ENCODE results near the gene STRC. TPM values are rescaled to one million over a fixed set of nuclear protein-coding genes. Genes with fewer than 3 reads are reported as not detected.
"Not testable (repeated sequence)": the region's sequence is repeated elsewhere in the genome, so short reads cannot be mapped to it uniquely, and the experiment has no call there.

STRC gene
- 1 to 10 TPM in 1 of 4 donors, under 1 TPM in 2, not detected in 1; under 0.01 to 2.3 (median 0.88) TPM for total RNA-seq

DNA sequence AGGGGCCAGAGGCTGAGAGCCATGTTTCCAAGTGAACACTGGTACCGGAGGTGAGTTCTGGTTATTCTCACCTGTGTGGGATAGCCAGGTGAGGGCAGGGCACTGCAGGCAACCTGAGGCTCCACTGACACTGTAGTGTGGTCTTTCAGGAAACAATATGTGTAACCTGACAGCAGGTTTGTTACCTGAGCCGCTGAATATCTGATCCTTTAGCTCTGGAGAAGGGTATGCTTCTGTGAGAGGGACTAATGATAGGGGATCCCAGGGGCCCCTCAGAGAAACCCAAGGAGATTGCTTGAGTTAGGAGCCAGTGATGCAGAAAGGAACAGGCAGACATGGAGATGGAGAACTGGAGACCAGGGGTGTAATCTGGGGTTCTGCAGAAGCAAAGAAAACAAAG, at the start of gene STRC:
Gene STRC (minus strand): TSS at position 101 of the 400 bp plus-strand sequence. CDS start 78 bp downstream, at position 23.
- intact Hi-C loops (cut with DNase I; ENCODE audit: low total_unique reads); H3K4me3 ChIP-seq; DNase-seq; H3K9me3 ChIP-seq; H3K27me3 ChIP-seq; H3K27ac ChIP-seq; H3K4me1 ChIP-seq; H3K36me3 ChIP-seq: not testable (repeated sequence)

DNA sequence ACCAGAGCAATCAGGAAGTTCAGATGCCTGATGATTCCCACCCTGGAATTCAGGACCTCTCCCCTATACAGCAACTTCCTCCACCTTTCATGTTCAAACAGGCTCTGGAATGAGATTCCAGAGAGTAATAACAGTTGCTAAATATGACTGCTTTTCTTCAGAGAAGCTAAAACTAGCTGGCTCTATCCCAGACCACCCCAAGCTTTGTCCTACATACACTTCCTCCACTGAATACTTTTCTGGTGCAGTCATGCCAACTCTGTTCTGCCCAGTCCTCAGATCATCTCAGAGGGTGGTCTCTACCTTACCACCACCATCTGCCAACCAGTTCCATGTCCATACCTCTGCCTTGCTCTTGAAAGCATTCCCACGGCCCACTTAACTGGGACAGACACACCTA, 47.6 kb upstream of the STRC start:
- DNase-seq; H3K36me3 ChIP-seq; H3K9me3 ChIP-seq; H3K27me3 ChIP-seq; H3K4me3 ChIP-seq; H3K27ac ChIP-seq; H3K4me1 ChIP-seq; intact Hi-C loops (cut with DNase I; ENCODE audit: low total_unique reads): not testable (repeated sequence)

GRCh38 chr15:43663333-43663732, 44.7 kb upstream of the STRC start:
- H3K9me3 ChIP-seq; H3K27ac ChIP-seq; DNase-seq; H3K27me3 ChIP-seq; H3K4me3 ChIP-seq; intact Hi-C loops (cut with DNase I; ENCODE audit: low total_unique reads); H3K4me1 ChIP-seq; H3K36me3 ChIP-seq: not testable (repeated sequence)

- H3K4me3 ChIP-seq; H3K4me1 ChIP-seq; H3K36me3 ChIP-seq; H3K27ac ChIP-seq; DNase-seq; intact Hi-C loops (cut with DNase I; ENCODE audit: low total_unique reads); H3K27me3 ChIP-seq; H3K9me3 ChIP-seq: not testable (repeated sequence)
These were observed 43.7 kb upstream of the STRC start for GRCh38 chr15:43662293-43662692.

- H3K4me3 ChIP-seq; H3K4me1 ChIP-seq; H3K36me3 ChIP-seq; H3K27ac ChIP-seq; DNase-seq; intact Hi-C loops (cut with DNase I; ENCODE audit: low total_unique reads); H3K27me3 ChIP-seq; H3K9me3 ChIP-seq: not testable (repeated sequence)
These were observed 41.1 kb upstream of the STRC start for GRCh38 chr15:43659727-43660126.

- H3K4me1 ChIP-seq; DNase-seq; intact Hi-C loops (cut with DNase I; ENCODE audit: low total_unique reads): not testable (repeated sequence)
These were observed 30.9 kb upstream of the STRC start for GRCh38 chr15:43649430-43649926.

GRCh38 chr15:43648649-43649429, 30.2 kb upstream of the STRC start, which contains the start of gene CATSPER2:
Gene CATSPER2, minus strand, starts transcription at chr15:43648844. Its CDS starts 783 bp downstream, at chr15:43648061.
- no peak for DNase-seq
- TF ChIP-seq POLR2A (IDR thresholded peaks at IDR 0.05): no peak
- TF ChIP-seq, protein P1, sequence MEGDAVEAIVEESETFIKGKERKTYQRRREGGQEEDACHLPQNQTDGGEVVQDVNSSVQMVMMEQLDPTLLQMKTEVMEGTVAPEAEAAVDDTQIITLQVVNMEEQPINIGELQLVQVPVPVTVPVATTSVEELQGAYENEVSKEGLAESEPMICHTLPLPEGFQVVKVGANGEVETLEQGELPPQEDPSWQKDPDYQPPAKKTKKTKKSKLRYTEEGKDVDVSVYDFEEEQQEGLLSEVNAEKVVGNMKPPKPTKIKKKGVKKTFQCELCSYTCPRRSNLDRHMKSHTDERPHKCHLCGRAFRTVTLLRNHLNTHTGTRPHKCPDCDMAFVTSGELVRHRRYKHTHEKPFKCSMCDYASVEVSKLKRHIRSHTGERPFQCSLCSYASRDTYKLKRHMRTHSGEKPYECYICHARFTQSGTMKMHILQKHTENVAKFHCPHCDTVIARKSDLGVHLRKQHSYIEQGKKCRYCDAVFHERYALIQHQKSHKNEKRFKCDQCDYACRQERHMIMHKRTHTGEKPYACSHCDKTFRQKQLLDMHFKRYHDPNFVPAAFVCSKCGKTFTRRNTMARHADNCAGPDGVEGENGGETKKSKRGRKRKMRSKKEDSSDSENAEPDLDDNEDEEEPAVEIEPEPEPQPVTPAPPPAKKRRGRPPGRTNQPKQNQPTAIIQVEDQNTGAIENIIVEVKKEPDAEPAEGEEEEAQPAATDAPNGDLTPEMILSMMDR (IDR thresholded peaks at IDR 0.05): no peak
- Histone ChIP-seq H3K4me1 (no peaks in the 10 kb centered on the region), H3K27me3 (no peaks in the 10 kb centered on the region), H3K9me3 (no peaks in the 10 kb centered on the region), H3K27ac (no peak within 1 kb of the TSS), H3K36me3 (no peaks in the 10 kb centered on the region), H3K4me3 (no peak within 1 kb of the TSS)
- intact Hi-C loops (cut with DNase I; ENCODE audit: low total_unique reads): no loop called here

More at GRCh38 chr15:43649430-43649926, 30.9 kb upstream of the STRC start:
- not testable (repeated sequence) for H3K36me3 ChIP-seq, H3K27me3 ChIP-seq, H3K9me3 ChIP-seq, H3K4me3 ChIP-seq, H3K27ac ChIP-seq

- H3K9me3 ChIP-seq; H3K27me3 ChIP-seq; intact Hi-C loops (cut with DNase I; ENCODE audit: low total_unique reads); H3K36me3 ChIP-seq; DNase-seq; H3K27ac ChIP-seq; H3K4me3 ChIP-seq; H3K4me1 ChIP-seq: not testable (repeated sequence)
These were observed 20.0 kb upstream of the STRC start for GRCh38 chr15:43638464-43639204.

- H3K27me3 ChIP-seq; H3K4me1 ChIP-seq; DNase-seq; intact Hi-C loops (cut with DNase I; ENCODE audit: low total_unique reads); H3K4me3 ChIP-seq; H3K36me3 ChIP-seq; H3K9me3 ChIP-seq; H3K27ac ChIP-seq: not testable (repeated sequence)
These were observed 8.3 kb upstream of the STRC start for GRCh38 chr15:43626937-43627336.
